Epithelial cell of esophagus (primary cell): Measurements from ENCODE around the gene MASP2.
A peak's percentile ranks its signal among the peaks of the same experiment; 100 is the strongest.

ENCODE experiments used
- DNase-seq: peaks from one replicate; pipeline ENCODE4 v3.0.0; 2010; ENCODE audit warnings: low read depth
- H3K4me3 ChIP-seq: 2 replicates; pipeline ENCODE4 v1.5.1; 2011; ENCODE audit warnings: mild to moderate bottlenecking, low read length, control low read depth
- CTCF ChIP-seq: IDR thresholded peaks from 2 replicates; pipeline ENCODE4 v1.5.1; 2011; ENCODE audit warnings: low read depth, mild to moderate bottlenecking, low read length, control low read depth, inconsistent platforms; ENCODE audit not compliant: insufficient read depth; ENCODE audit errors: missing control alignments

The MASP2 gene

GRCh38 chr1:11031624-11032262 lies 15.3 kb downstream of the MASP2 start:
- TF ChIP-seq CTCF = no peak
- H3K4me3 ChIP-seq = no peak overlapping the region
- no peak for DNase-seq

GRCh38 chr1:11030865-11031264 lies 16.2 kb downstream of the MASP2 start:
- no peak overlapping the region for H3K4me3 ChIP-seq
- TF ChIP-seq CTCF = no peak
- no peak for DNase-seq

GRCh38 chr1:11028018-11028417 lies 19.0 kb downstream of the MASP2 start:
- H3K4me3 ChIP-seq = no peak overlapping the region
- no peak for DNase-seq
- no peak for TF ChIP-seq CTCF

GRCh38 chr1:11027316-11027715 lies 19.7 kb downstream of the MASP2 start:
- H3K4me3 ChIP-seq = no peak overlapping the region
- no peak for DNase-seq
- no peak for TF ChIP-seq CTCF

GRCh38 chr1:11026903-11027302 lies 20.1 kb downstream of the MASP2 start:
- no peak overlapping the region for H3K4me3 ChIP-seq
- TF ChIP-seq CTCF = no peak
- DNase-seq = no peak

GRCh38 chr1:11026052-11026451 lies 21.0 kb downstream of the MASP2 start:
- no peak for TF ChIP-seq CTCF
- DNase-seq = peak; percentile 84

GRCh38 chr1:11025618-11026017 lies 21.4 kb downstream of the MASP2 start:
- DNase-seq = no peak
- no peak overlapping the region for H3K4me3 ChIP-seq
- TF ChIP-seq CTCF = no peak

More at GRCh38 chr1:11026052-11026451, 21.0 kb downstream of the MASP2 start:
- H3K4me3 ChIP-seq = no peak overlapping the region
